K562 (cell line): ENCODE data around the gene MAP10. TPM values are rescaled to one million over a fixed set of nuclear protein-coding genes. Genes with fewer than 3 reads are reported as not detected.

Source experiments
- CBX2 ChIP-seq: fragments of 200-600 bp; sonication (generic); IDR thresholded peaks from one replicate; pipeline ENCODE4 v1.6.1; 2012; ENCODE audit warnings: mild to moderate bottlenecking, low read length, inconsistent platforms; ENCODE audit not compliant: insufficient read depth, poor library complexity, severe bottlenecking
- CUX1 ChIP-seq: fragments of 200-800 bp; sonication (Bioruptor generic); IDR thresholded peaks from 2 replicates; pipeline ENCODE4 v1.6.1; 2016; ENCODE audit warnings: missing genetic modification characterization, missing compliant biosample characterization
- E2F5 ChIP-seq: sonication (generic); formaldehyde crosslinking; IDR thresholded peaks from 2 replicates; pipeline ENCODE4 v1.8.0; 2022; ENCODE audit warnings: mild to moderate bottlenecking, missing genetic modification reagents
- LCOR ChIP-seq: sonication (generic); formaldehyde crosslinking; IDR thresholded peaks from 2 replicates; pipeline ENCODE4 v1.8.0; 2022; ENCODE audit warnings: mild to moderate bottlenecking, missing genetic modification reagents
- NFXL1 ChIP-seq: fragments of 450-650 bp; formaldehyde crosslinking; IDR thresholded peaks from 2 replicates; pipeline ENCODE4 v1.4.0; 2021; ENCODE audit warnings: mild to moderate bottlenecking
- NRF1 ChIP-seq, 2 experiments: fragments of 450-650 bp; IDR thresholded peaks in 1 of 2; conservative IDR thresholded peaks in 1 of 2; 2 replicates each; pipeline ENCODE4 v1.6.1; 2014; ENCODE audit warnings: mild to moderate bottlenecking in 2 of 2
- RBM17 ChIP-seq: fragments of 200-400 bp; formaldehyde crosslinking; IDR thresholded peaks from 2 replicates; pipeline ENCODE4 v1.6.1; 2017; ENCODE audit warnings: low read depth, mild to moderate bottlenecking, low read length, borderline replicate concordance
- SIRT6 ChIP-seq: IDR thresholded peaks from one replicate; pipeline ENCODE4 v1.6.1; 2012; ENCODE audit warnings: low read depth, mild to moderate bottlenecking, control low read depth, inconsistent platforms, low read length, moderate library complexity
- SIX5 ChIP-seq, 2 experiments: IDR thresholded peaks; 2 replicates each; pipeline ENCODE4 v1.6.1; 2011; ENCODE audit warnings: low read length in 2 of 2, borderline replicate concordance in 1 of 2, low read depth in 1 of 2, mild to moderate bottlenecking in 1 of 2, moderate library complexity in 1 of 2; ENCODE audit not compliant: insufficient read depth in 1 of 2
- SNIP1 ChIP-seq: fragments of 450-650 bp; IDR thresholded peaks from 2 replicates; pipeline ENCODE4 v1.7.1; 2017; ENCODE audit warnings: low read depth, mild to moderate bottlenecking
- TFAP4 ChIP-seq: sonication (generic); formaldehyde crosslinking; IDR thresholded peaks from 2 replicates; pipeline ENCODE4 v1.8.0; 2022; ENCODE audit warnings: missing genetic modification reagents, mild to moderate bottlenecking, moderate library complexity, borderline replicate concordance
- ZNF134 ChIP-seq: fragments of 250-450 bp; sonication (Bioruptor Pico); conservative IDR thresholded peaks from 2 replicates; pipeline ENCODE4 v1.4.0; 2020
- ZNF253 ChIP-seq: fragments of 250-450 bp; sonication (Bioruptor Pico); conservative IDR thresholded peaks from 2 replicates; pipeline ENCODE4 v1.6.1; 2021; ENCODE audit warnings: mild to moderate bottlenecking
- ZNF592 ChIP-seq: fragments of 450-650 bp; IDR thresholded peaks from 2 replicates; pipeline ENCODE4 v1.6.1; 2017; ENCODE audit warnings: antibody characterized with exemption, mild to moderate bottlenecking
- polyA plus RNA-seq, 8 experiments: library from polyadenylated mRNA; depleted of rRNA in 4 of 8; stranded (reverse) in 5 of 8; unstranded in 3 of 8; fragments of >200 nt; fragmentation: Nextera tagmentation in 2 of 8; fragmentation: Illumina TruSeq in 1 of 8; extraction: Ambion mirVana in 2 of 8; extraction: Trizol in 1 of 8; gene quantifications; 2 replicates each; pipeline versions ENCODE4 v1.2.1 to v1.2.3, GENCODE V29; 2011 to 2014; ENCODE audit warnings: inconsistent platforms in 1 of 8, missing spikeins in 1 of 8
- total RNA-seq, 7 experiments: library from RNA; depleted of rRNA in 6 of 7; stranded (reverse); fragments of >200 nt in 6 of 7; fragmentation: Illumina TruSeq in 2 of 7; extraction: Trizol in 2 of 7; gene quantifications; 2 replicates each; pipeline versions ENCODE4 v1.2.1 to v1.2.3, GENCODE V29; 2011 to 2021; ENCODE audit warnings: low replicate concordance in 1 of 7

MAP10 gene
- total and polyA plus RNA-seq, 9 of the 15 experiments (the other 6 are each of a cell fraction or from before 2014, with no cell fraction given), result 0.11 to 0.98 (median 0.69) TPM

GRCh38 chr1:232805269-232806185, at the start of gene MAP10 (continued):
- no peak for TF ChIP-seq ZNF592
- TF ChIP-seq CUX1 (CRISPR knock-in tag), result no peak
- TF ChIP-seq ZNF134 (CRISPR knock-in tag), result no peak
- no peak for TF ChIP-seq RBM17
- TF ChIP-seq ZNF253, result no peak
- no peak for TF ChIP-seq SIX5 (IDR thresholded peaks at IDR 0.05; ENCODE audit: borderline replicate concordance in 1 of 2, insufficient read depth in 1 of 2, low read depth in 1 of 2, low read length in 2 of 2)
- TF ChIP-seq LCOR, result no peak
- TF ChIP-seq SIRT6, result no peak
- TF ChIP-seq NRF1 (conservative IDR thresholded peaks at IDR 0.05 in 1 of 2, IDR thresholded peaks at IDR 0.05 in 1 of 2), result 0 out of 4 replicates have a peak, but pooled peaks of 1 of the 2 experiments have one; percentile 18
- TF ChIP-seq CBX2, result no peak
- no peak for TF ChIP-seq NFXL1 (CRISPR knock-in tag)
- no peak for TF ChIP-seq E2F5 (CRISPR knock-in tag)
- 0 out of 2 replicates have a peak, but pooled peaks have one; percentile 17 for TF ChIP-seq TFAP4 (CRISPR knock-in tag)
- no peak for TF ChIP-seq SNIP1
